Measurements from ENCODE around the gene VRK1. TPM values are rescaled to one million over a fixed set of nuclear protein-coding genes. Genes with fewer than 3 reads are reported as not detected.

The VRK1 gene
- total and polyA plus RNA-seq, 2 of the 4 experiments (the other 2 are of a cell fraction) = 14.2 to 19.9 TPM

GRCh38 chr14:96894966-96895365, 97.8 kb downstream of the VRK1 start:
- no peak overlapping the region for H2BK120ac ChIP-seq (ENCODE audit: low read depth, low read length)
- in situ Hi-C loops (cut with MboI; ENCODE audit: low sequenced_read_pairs) (no loop called here), intact Hi-C loops (cut with micrococcal nuclease) (no loop called here), dilution Hi-C loops (cut with HindIII; ENCODE audit: low sequenced_read_pairs, unreplicated experiment) (no loop called here)
- H3K56ac ChIP-seq (ENCODE audit: extremely low read depth, insufficient read depth, low read length) = no peak overlapping the region
- H4K8ac ChIP-seq (ENCODE audit: low read depth in 2 of 2, low read length in 2 of 2) = no peak overlapping the region
- CTCF ChIA-PET = no interaction called here
- no peak overlapping the region for H4K5ac ChIP-seq (ENCODE audit: low read depth, low read length)
- H3K79me1 ChIP-seq (ENCODE audit: low read depth in 1 of 2, low read length in 2 of 2) = no peaks in the 10 kb centered on the region
- no peaks in the 10 kb centered on the region; the same call in 1 of the 2 replicates for H3K36me3 ChIP-seq (ENCODE audit: control insufficient read depth, insufficient read depth, low read length)
- H3K4me3 ChIP-seq (ENCODE audit: insufficient read depth, low read depth, low read length) = no peak overlapping the region
- BruUV-seq (replicated peaks) = no TSS peak
- H3K9me3 ChIP-seq (ENCODE audit: control insufficient read depth, insufficient read depth, low read length) = no peaks in the 10 kb centered on the region
- no peak overlapping the region for H3K27ac ChIP-seq (ENCODE audit: insufficient read depth, low read length)
- 100% methylated on average over 2 of the region's 8 CpGs; no CpG with 5 or more reads in 1 of the 2 experiments for WGBS, 2 experiments (ENCODE audit: extremely low coverage in 2 of 2, insufficient read length in 1 of 2)
- no peaks in the 10 kb centered on the region for H4K20me1 ChIP-seq (ENCODE audit: insufficient read depth, low read length)
- ATAC-seq (ENCODE audit: low read depth) (no peak), DNase-seq (peak; percentile 28)
- POLR2A ChIA-PET (ENCODE audit: unreplicated experiment) = interaction anchor here (0.6 kb wide), 1 partner anchor 194 kb away, joined by 3 read pairs; no protein-coding TSS in a partner anchor
- H2BK5ac ChIP-seq (ENCODE audit: low read depth, low read length, poor library complexity, severe bottlenecking) = no peak overlapping the region
- no peaks in the 10 kb centered on the region; the same call in 1 of the 2 replicates for H3K9me1 ChIP-seq (ENCODE audit: insufficient read depth, low read length)
- no peak overlapping the region for H3K9ac ChIP-seq (ENCODE audit: low read depth, low read length)
- H2AK9ac ChIP-seq (replicated peaks; ENCODE audit: low read depth, low read length, poor library complexity) = no peak overlapping the region
- no peaks in the 10 kb centered on the region for H3K27me3 ChIP-seq (ENCODE audit: control insufficient read depth, insufficient read depth, low read length)
- no peaks in the 10 kb centered on the region for H3K4me1 ChIP-seq (ENCODE audit: control insufficient read depth, insufficient read depth, low read length)
- no peak overlapping the region for H3K18ac ChIP-seq (ENCODE audit: low read depth, low read length)
- H2BK15ac ChIP-seq (ENCODE audit: low read depth, low read length) = no peak overlapping the region
- no peak overlapping the region for H3K23ac ChIP-seq (ENCODE audit: low read depth, low read length)
- no peak overlapping the region for H4K91ac ChIP-seq (ENCODE audit: insufficient read depth, low read depth, low read length)
- H2BK20ac ChIP-seq (ENCODE audit: low read depth, low read length) = no peak overlapping the region
- TF ChIP-seq BHLHE40 (IDR thresholded peaks at IDR 0.05; ENCODE audit: low read depth, low read length) (no peak), CEBPB (IDR thresholded peaks at IDR 0.05; ENCODE audit: low read depth, low read length) (no peak), POLR2A (IDR thresholded peaks at IDR 0.05; ENCODE audit: low read depth, low read length) (no peak), FOS (IDR thresholded peaks at IDR 0.05; ENCODE audit: low read depth, low read length) (no peak), CTCF (conservative IDR thresholded peaks at IDR 0.05; ENCODE audit: low read depth, low read length) (no peak), MXI1 (IDR thresholded peaks at IDR 0.05; ENCODE audit: borderline replicate concordance, low read depth, low read length) (no peak), USF2 (IDR thresholded peaks at IDR 0.05; ENCODE audit: low read depth, low read length) (no peak), CHD1 (IDR thresholded peaks at IDR 0.05; ENCODE audit: low read depth, low read length) (no peak), MAFK (IDR thresholded peaks at IDR 0.05; ENCODE audit: low read depth, low read length) (no peak), NFE2L2 (IDR thresholded peaks at IDR 0.05; ENCODE audit: low read depth, low read length) (no peak), RFX5 (IDR thresholded peaks at IDR 0.05; ENCODE audit: low read depth, low read length) (no peak), RCOR1 (IDR thresholded peaks at IDR 0.05; ENCODE audit: insufficient replicate concordance, low read length) (no peak), MAZ (IDR thresholded peaks at IDR 0.05; ENCODE audit: borderline replicate concordance, low read depth, low read length) (no peak), ELK1 (IDR thresholded peaks at IDR 0.05; ENCODE audit: borderline replicate concordance, low read depth, low read length) (no peak), SMC3 (IDR thresholded peaks at IDR 0.05; ENCODE audit: low read depth, low read length) (no peak), RAD21 (IDR thresholded peaks at IDR 0.05; ENCODE audit: low read length) (no peak)
- no peak overlapping the region for H2AFZ ChIP-seq (replicated peaks; ENCODE audit: low read length, poor library complexity)
- H2AK5ac ChIP-seq (ENCODE audit: low read depth, low read length) = no peak overlapping the region
- H3K4me2 ChIP-seq (ENCODE audit: low read depth, low read length) = no peak overlapping the region
- H3K14ac ChIP-seq (replicated peaks; ENCODE audit: low read depth, low read length) = no peak overlapping the region
- no peak overlapping the region for H3K4ac ChIP-seq (ENCODE audit: low read depth, low read length)
